ENCODE measurements around the gene SOWAHD.

GRCh38 chrX:119801253-119802221 is 43.1 kb downstream of the SOWAHD start:
- TF ChIP-seq, protein P1, sequence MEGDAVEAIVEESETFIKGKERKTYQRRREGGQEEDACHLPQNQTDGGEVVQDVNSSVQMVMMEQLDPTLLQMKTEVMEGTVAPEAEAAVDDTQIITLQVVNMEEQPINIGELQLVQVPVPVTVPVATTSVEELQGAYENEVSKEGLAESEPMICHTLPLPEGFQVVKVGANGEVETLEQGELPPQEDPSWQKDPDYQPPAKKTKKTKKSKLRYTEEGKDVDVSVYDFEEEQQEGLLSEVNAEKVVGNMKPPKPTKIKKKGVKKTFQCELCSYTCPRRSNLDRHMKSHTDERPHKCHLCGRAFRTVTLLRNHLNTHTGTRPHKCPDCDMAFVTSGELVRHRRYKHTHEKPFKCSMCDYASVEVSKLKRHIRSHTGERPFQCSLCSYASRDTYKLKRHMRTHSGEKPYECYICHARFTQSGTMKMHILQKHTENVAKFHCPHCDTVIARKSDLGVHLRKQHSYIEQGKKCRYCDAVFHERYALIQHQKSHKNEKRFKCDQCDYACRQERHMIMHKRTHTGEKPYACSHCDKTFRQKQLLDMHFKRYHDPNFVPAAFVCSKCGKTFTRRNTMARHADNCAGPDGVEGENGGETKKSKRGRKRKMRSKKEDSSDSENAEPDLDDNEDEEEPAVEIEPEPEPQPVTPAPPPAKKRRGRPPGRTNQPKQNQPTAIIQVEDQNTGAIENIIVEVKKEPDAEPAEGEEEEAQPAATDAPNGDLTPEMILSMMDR (IDR thresholded peaks at IDR 0.05), result no peak
- TF ChIP-seq EP300 (IDR thresholded peaks at IDR 0.05) (no peak), POLR2A (IDR thresholded peaks at IDR 0.05) (no peak), POLR2AphosphoS5 (IDR thresholded peaks at IDR 0.05) (no peak)
